ENCODE measurements around the gene AP2A2. TPM values are rescaled to one million over a fixed set of nuclear protein-coding genes. Genes with fewer than 3 reads are reported as not detected.

The AP2A2 gene
- total RNA-seq, 1 experiment from 2014 or later, result 70.6 TPM

GRCh38 chr11:899724-900123 is 25.9 kb upstream of the AP2A2 start:
- TF ChIP-seq, protein P1, sequence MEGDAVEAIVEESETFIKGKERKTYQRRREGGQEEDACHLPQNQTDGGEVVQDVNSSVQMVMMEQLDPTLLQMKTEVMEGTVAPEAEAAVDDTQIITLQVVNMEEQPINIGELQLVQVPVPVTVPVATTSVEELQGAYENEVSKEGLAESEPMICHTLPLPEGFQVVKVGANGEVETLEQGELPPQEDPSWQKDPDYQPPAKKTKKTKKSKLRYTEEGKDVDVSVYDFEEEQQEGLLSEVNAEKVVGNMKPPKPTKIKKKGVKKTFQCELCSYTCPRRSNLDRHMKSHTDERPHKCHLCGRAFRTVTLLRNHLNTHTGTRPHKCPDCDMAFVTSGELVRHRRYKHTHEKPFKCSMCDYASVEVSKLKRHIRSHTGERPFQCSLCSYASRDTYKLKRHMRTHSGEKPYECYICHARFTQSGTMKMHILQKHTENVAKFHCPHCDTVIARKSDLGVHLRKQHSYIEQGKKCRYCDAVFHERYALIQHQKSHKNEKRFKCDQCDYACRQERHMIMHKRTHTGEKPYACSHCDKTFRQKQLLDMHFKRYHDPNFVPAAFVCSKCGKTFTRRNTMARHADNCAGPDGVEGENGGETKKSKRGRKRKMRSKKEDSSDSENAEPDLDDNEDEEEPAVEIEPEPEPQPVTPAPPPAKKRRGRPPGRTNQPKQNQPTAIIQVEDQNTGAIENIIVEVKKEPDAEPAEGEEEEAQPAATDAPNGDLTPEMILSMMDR (IDR thresholded peaks at IDR 0.05; ENCODE audit: unreplicated experiment), result no peak
- Mint-ChIP-seq H3K27me3 (ENCODE audit: insufficient read depth, unreplicated experiment) (no peaks in the 10 kb centered on the region), H3K36me3 (ENCODE audit: insufficient read depth, unreplicated experiment) (peaks cover 32% of the 10 kb centered on the region), H3K9me3 (ENCODE audit: unreplicated experiment) (no peaks in the 10 kb centered on the region), H3K4me1 (ENCODE audit: insufficient read depth, unreplicated experiment) (no peaks in the 10 kb centered on the region), H3K27ac (ENCODE audit: low read depth, unreplicated experiment) (no peak overlapping the region), H3K4me3 (ENCODE audit: unreplicated experiment) (no peak overlapping the region)
- no peak for DNase-seq (ENCODE audit: unreplicated experiment)
- ChIA-PET POLR2A (no interaction called here), CTCF (no interaction called here)
- intact Hi-C loops (cut with micrococcal nuclease), result no loop called here
- no TSS peak for BruUV-seq (replicated peaks)

- intact Hi-C loops (cut with micrococcal nuclease), result no loop called here
- Mint-ChIP-seq H3K36me3 (ENCODE audit: insufficient read depth, unreplicated experiment) (peaks cover 33% of the 10 kb centered on the region), H3K27ac (ENCODE audit: low read depth, unreplicated experiment) (no peak overlapping the region), H3K4me3 (ENCODE audit: unreplicated experiment) (no peak overlapping the region), H3K4me1 (ENCODE audit: insufficient read depth, unreplicated experiment) (no peaks in the 10 kb centered on the region), H3K27me3 (ENCODE audit: insufficient read depth, unreplicated experiment) (no peaks in the 10 kb centered on the region), H3K9me3 (ENCODE audit: unreplicated experiment) (no peaks in the 10 kb centered on the region)
- CTCF ChIA-PET, result interaction anchor here (0.7 kb wide), 1 partner anchor 81 kb away, joined by 3 read pairs; no protein-coding TSS in a partner anchor
- no peak for DNase-seq (ENCODE audit: unreplicated experiment)
- BruUV-seq (replicated peaks), result no TSS peak
- TF ChIP-seq, protein P1 (IDR thresholded peaks at IDR 0.05; ENCODE audit: unreplicated experiment), result no peak
- POLR2A ChIA-PET, result no interaction called here
Measured at GRCh38 chr11:900545-900944, 25.1 kb upstream of the AP2A2 start.

GRCh38 chr11:901452-902061 is 24.1 kb upstream of the AP2A2 start:
- Mint-ChIP-seq H3K36me3 (ENCODE audit: insufficient read depth, unreplicated experiment) (peaks cover 33% of the 10 kb centered on the region), H3K27me3 (ENCODE audit: insufficient read depth, unreplicated experiment) (no peaks in the 10 kb centered on the region), H3K4me1 (ENCODE audit: insufficient read depth, unreplicated experiment) (no peaks in the 10 kb centered on the region), H3K9me3 (ENCODE audit: unreplicated experiment) (no peaks in the 10 kb centered on the region), H3K4me3 (ENCODE audit: unreplicated experiment) (no peak overlapping the region), H3K27ac (ENCODE audit: low read depth, unreplicated experiment) (no peak overlapping the region)
- TF ChIP-seq, protein P1 (IDR thresholded peaks at IDR 0.05; ENCODE audit: unreplicated experiment), result no peak
- ChIA-PET POLR2A (no interaction called here), CTCF (no interaction called here)
- intact Hi-C loops (cut with micrococcal nuclease), result no loop called here
- no peak for DNase-seq (ENCODE audit: unreplicated experiment)
- no TSS peak for BruUV-seq (replicated peaks)

- Mint-ChIP-seq H3K4me1 (ENCODE audit: insufficient read depth, unreplicated experiment) (peaks cover 6% of the 10 kb centered on the region), H3K9me3 (ENCODE audit: unreplicated experiment) (no peaks in the 10 kb centered on the region), H3K4me3 (ENCODE audit: unreplicated experiment) (no peak overlapping the region), H3K27ac (ENCODE audit: low read depth, unreplicated experiment) (no peak overlapping the region), H3K36me3 (ENCODE audit: insufficient read depth, unreplicated experiment) (peaks cover 19% of the 10 kb centered on the region), H3K27me3 (ENCODE audit: insufficient read depth, unreplicated experiment) (no peaks in the 10 kb centered on the region)
- no peak for DNase-seq (ENCODE audit: unreplicated experiment)
- intact Hi-C loops (cut with micrococcal nuclease), result no loop called here
- ChIA-PET POLR2A (no interaction called here), CTCF (no interaction called here)
- TF ChIP-seq, protein P1 (IDR thresholded peaks at IDR 0.05; ENCODE audit: unreplicated experiment), result no peak
- no TSS peak for BruUV-seq (replicated peaks)
Measured at GRCh38 chr11:904380-904779, 21.3 kb upstream of the AP2A2 start.
